ENCODE results near the gene GTPBP2.

Gene GTPBP2

GRCh38 chr6:43575772-43576551, 53.1 kb downstream of the GTPBP2 start, which contains the start of the genes POLH and XPO5:
Gene POLH (plus strand): TSS chr6:43576185. CDS start chr6:43582320, 6,135 bp downstream.
Gene XPO5 (minus strand): TSS chr6:43576038. CDS start chr6:43575864, 174 bp downstream.
- DNase-seq (ENCODE audit: low spot score) = peak; percentile 89

GRCh38 chr6:43575105-43575771, 53.8 kb downstream of the GTPBP2 start:
- DNase-seq (ENCODE audit: low spot score) = no peak

GRCh38 chr6:43572015-43572414, 57.0 kb downstream of the GTPBP2 start:
- DNase-seq (ENCODE audit: low spot score) = no peak

- no peak for DNase-seq (ENCODE audit: low spot score)
Observed at GRCh38 chr6:43570876-43571441, 58.1 kb downstream of the GTPBP2 start.
